Lower leg skin (tissue), 4 donors: Measurements from ENCODE around the gene CDKAL1. TPM values are rescaled to one million over a fixed set of nuclear protein-coding genes. Genes with fewer than 3 reads are reported as not detected.

ENCODE experiments used
- DNase-seq, 2 donors: peaks; one replicate each; pipeline ENCODE4 v3.0.0-alpha.2; 2019; ENCODE audit warnings: low spot score in 2 of 2
- H3K4me3 ChIP-seq: fragments of 200-600 bp; sonication (generic); 2 replicates; pipeline ENCODE4 v1.5.1; 2017; ENCODE audit warnings: mild to moderate bottlenecking, low read depth; ENCODE audit not compliant: poor library complexity, severe bottlenecking
- CTCF ChIP-seq, 3 donors: fragments of 450-650 bp; IDR thresholded peaks; one replicate each; pipeline ENCODE4 v1.5.1; 2016; ENCODE audit warnings: antibody characterized with exemption in 3 of 3, mild to moderate bottlenecking in 3 of 3, moderate library complexity in 2 of 3
- POLR2A ChIP-seq, 2 donors: fragments of 450-650 bp; IDR thresholded peaks; one replicate each; pipeline ENCODE4 v1.6.1; 2016 to 2017; ENCODE audit warnings: antibody characterized with exemption in 2 of 2, mild to moderate bottlenecking in 1 of 2, moderate library complexity in 1 of 2
- WGBS, 2 donors: methylation state at CpG; one replicate each; pipeline ENCODE4 v1.1.5; 2018; 5-methylcytosine and 5-hydroxymethylcytosine counted together
- intact Hi-C: fragments of 100-400 bp; cut with DNase I; formaldehyde crosslinking; loops from one replicate; pipeline ENCODE4 v1.15.0; 2023; ENCODE audit warnings: low total_unique reads
- total RNA-seq, 4 donors: library from RNA; depleted of rRNA; stranded (reverse); fragments of >200 nt; gene quantifications; one replicate each; pipeline ENCODE4 v1.1.0, GENCODE V29; 2016

CDKAL1 gene
- total RNA-seq, 4 donors from 2014 or later = 10.3 to 18.0 (median 11.6) TPM

DNA sequence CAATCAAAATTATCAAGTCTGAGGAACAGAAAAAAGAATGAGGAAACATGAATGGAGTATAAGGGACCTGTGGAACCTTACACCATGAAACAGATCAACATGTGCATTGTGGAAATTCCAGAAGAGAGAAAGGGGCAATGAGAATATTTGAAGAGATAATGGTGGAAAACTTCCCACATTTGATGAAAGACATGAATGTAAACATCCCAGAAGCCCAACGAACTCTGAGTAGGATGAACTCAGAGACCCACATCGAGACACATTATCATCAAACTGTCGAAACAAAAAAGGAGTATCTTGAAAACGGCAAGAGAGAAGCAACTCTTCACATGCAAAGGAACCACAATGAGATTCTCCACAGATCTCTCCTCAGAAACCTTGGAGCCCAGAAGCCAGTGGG is 371.1 kb downstream of the CDKAL1 start:
- no peak for TF ChIP-seq CTCF (IDR thresholded peaks at IDR 0.05)
- no peak for TF ChIP-seq POLR2A (IDR thresholded peaks at IDR 0.05)
- intact Hi-C loops = no loop called here
- no peak for DNase-seq
- WGBS, 2 donors = 82 to 87% methylated on average over 4 of the region's 4 CpGs
- H3K4me3 ChIP-seq = no peak overlapping the region

GRCh38 chr6:20906945-20907344 is 372.7 kb downstream of the CDKAL1 start:
- no peak overlapping the region for H3K4me3 ChIP-seq
- WGBS, 2 donors = 81 to 82% methylated on average over 4 of the region's 4 CpGs
- no peak for DNase-seq
- TF ChIP-seq CTCF (IDR thresholded peaks at IDR 0.05) (no peak), POLR2A (IDR thresholded peaks at IDR 0.05) (no peak)
- intact Hi-C loops = no loop called here

DNA sequence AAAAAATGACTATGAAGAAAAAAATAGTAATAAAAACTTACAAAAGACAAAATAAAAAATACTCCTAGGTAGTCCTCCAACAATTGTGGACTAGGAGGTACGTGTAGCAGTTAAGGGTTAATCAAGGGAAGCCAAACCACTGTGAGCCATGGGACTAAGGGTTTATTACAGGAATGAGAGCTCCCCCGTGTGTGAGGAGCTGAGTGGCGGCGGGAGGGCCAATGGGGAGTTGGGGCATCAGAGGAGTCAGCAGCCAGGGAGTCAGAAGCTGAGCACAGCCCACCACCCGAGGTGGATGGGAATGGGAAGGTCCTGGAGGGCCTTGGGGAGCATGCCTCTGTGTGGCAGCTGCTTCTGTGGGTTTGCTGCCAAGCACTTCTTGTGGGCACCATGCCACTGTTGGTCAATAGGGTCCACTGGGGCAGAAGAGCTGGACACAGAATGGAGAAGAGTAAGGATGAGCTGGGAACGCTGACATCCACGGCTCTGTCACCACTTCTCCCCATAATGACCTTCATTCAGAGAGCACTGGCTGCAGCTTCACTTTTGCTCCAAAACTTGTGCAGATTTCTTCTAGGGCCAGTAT is 373.3 kb downstream of the CDKAL1 start:
- no peak overlapping the region for H3K4me3 ChIP-seq
- WGBS, 2 donors = 84 to 85% methylated on average over 7 of the region's 7 CpGs
- intact Hi-C loops = no loop called here
- TF ChIP-seq POLR2A (IDR thresholded peaks at IDR 0.05) (no peak), CTCF (IDR thresholded peaks at IDR 0.05) (no peak)
- DNase-seq = no peak

DNA sequence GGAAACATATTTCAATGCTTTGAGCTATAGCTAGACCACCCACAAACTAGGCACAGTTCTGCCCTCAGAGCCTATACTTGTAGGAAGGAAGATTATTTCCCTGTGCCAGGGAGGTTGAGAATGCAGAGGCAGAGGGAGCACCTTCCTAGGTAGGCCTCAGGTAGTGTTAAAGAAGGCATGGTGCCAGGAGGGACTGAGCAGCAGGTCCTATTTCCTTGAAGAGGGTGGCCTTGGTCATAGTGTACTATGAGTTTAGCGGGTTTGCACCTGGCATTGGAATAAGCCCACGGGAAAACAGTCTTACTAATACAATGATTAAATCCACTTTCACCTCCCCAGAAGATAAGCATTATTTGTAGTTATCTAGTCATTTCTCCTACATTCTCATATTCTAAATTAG is 375.4 kb downstream of the CDKAL1 start:
- intact Hi-C loops = no loop called here
- no peak for DNase-seq
- 88 to 95% methylated on average over 2 of the region's 2 CpGs for WGBS, 2 donors
- no peak overlapping the region for H3K4me3 ChIP-seq
- TF ChIP-seq CTCF (IDR thresholded peaks at IDR 0.05) (no peak), POLR2A (IDR thresholded peaks at IDR 0.05) (no peak)

- no peak for DNase-seq
- intact Hi-C loops = no loop called here
- WGBS, 2 donors = 43 to 60% methylated on average over 1 of the region's 1 CpG
- H3K4me3 ChIP-seq = no peak overlapping the region
- TF ChIP-seq CTCF (IDR thresholded peaks at IDR 0.05) (no peak), POLR2A (IDR thresholded peaks at IDR 0.05) (no peak)
Observed at GRCh38 chr6:20911712-20912111, 377.5 kb downstream of the CDKAL1 start.

DNA sequence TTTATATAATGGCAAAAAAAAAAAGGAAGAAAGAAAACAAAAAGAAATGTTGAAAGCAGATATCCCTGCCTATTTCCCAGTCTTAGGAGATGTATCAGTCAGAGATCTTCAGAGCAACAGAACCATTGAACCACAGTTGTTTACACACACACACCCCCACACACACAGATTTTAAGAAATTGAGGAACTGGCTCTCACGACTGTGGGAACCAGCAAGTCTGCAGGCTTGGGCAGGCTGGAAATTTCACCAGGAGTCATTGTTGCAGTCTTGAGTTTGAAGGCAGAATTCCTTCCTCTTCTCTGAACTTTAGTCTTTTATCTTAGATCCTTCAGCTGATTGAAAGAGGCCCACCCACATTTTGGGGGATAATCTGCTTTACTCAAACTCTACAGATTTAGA is 380.9 kb downstream of the CDKAL1 start:
- H3K4me3 ChIP-seq = no peak overlapping the region
- TF ChIP-seq CTCF (IDR thresholded peaks at IDR 0.05) (no peak), POLR2A (IDR thresholded peaks at IDR 0.05) (no peak)
- DNase-seq = no peak
- intact Hi-C loops = no loop called here
- 84 to 96% methylated on average over 1 of the region's 1 CpG for WGBS, 2 donors
